Tibial artery (tissue), 4 donors: Measurements from ENCODE around the gene DHRS2.

Experiments used
- DNase-seq, 2 donors: peaks; one replicate each; pipeline ENCODE4 v3.0.0-alpha.2; 2019
- H3K27ac ChIP-seq, 2 donors: fragments of 200-600 bp; sonication (generic) in 1 of 2; 1 replicate in 1 of 2; 2 replicates in 1 of 2; pipeline ENCODE4 v1.5.1; 2018 to 2019; ENCODE audit warnings: mild to moderate bottlenecking in 1 of 2
- H3K27me3 ChIP-seq, 2 donors: fragments of 200-600 bp; sonication (generic) in 1 of 2; one replicate each; pipeline versions ENCODE4 v1.5.1 to v1.6.0; 2016 to 2019
- H3K36me3 ChIP-seq, 3 donors: fragments of 200-600 bp; sonication (generic) in 2 of 3; one replicate each; pipeline ENCODE4 v1.5.1; 2016 to 2019; ENCODE audit warnings: mild to moderate bottlenecking in 2 of 3
- H3K4me1 ChIP-seq, 4 donors: fragments of 200-600 bp; sonication (generic) in 2 of 4; 1 replicate in 3 of 4; 2 replicates in 1 of 4; pipeline ENCODE4 v1.5.1; 2016 to 2019
- H3K4me3 ChIP-seq, 2 donors: fragments of 200-600 bp; sonication (generic) in 1 of 2; 1 replicate in 1 of 2; 2 replicates in 1 of 2; pipeline ENCODE4 v1.5.1; 2018 to 2019; ENCODE audit warnings: mild to moderate bottlenecking in 2 of 2
- H3K9me3 ChIP-seq, 3 donors: fragments of 200-600 bp; sonication (generic) in 1 of 3; one replicate each; pipeline ENCODE4 v1.5.1; 2016 to 2019
- CTCF ChIP-seq, 2 experiments: fragments of 200-600 bp in 1 of 2; fragments of 450-650 bp in 1 of 2; IDR thresholded peaks; one replicate each; pipeline ENCODE4 v1.5.1; 2017 to 2019; ENCODE audit warnings: antibody characterized with exemption in 2 of 2, mild to moderate bottlenecking in 1 of 2, moderate library complexity in 1 of 2
- intact Hi-C: fragments of 100-400 bp; cut with DNase I; formaldehyde crosslinking; loops from one replicate; pipeline ENCODE4 v1.15.0; 2023; ENCODE audit warnings: low total_unique reads

The DHRS2 gene

GRCh38 chr14:23620177-23620702 is 15.9 kb upstream of the DHRS2 start:
- Histone ChIP-seq H3K4me3 (no peak overlapping the region), H3K9me3 (no peaks in the 10 kb centered on the region), H3K4me1 (no peaks in the 10 kb centered on the region), H3K27ac (no peak overlapping the region), H3K36me3 (no peaks in the 10 kb centered on the region), H3K27me3 (peaks cover 0 to 13% of the 10 kb centered on the region in 2 donors)
- TF ChIP-seq CTCF (IDR thresholded peaks at IDR 0.05), result no peak
- intact Hi-C loops, result no loop called here
- DNase-seq, result no peak

GRCh38 chr14:23621204-23621931 is 14.8 kb upstream of the DHRS2 start:
- H3K4me3 ChIP-seq, result no peak overlapping the region
- intact Hi-C loops, result no loop called here
- DNase-seq, result no peak
- peaks cover 0 to 13% of the 10 kb centered on the region in 2 donors for H3K27me3 ChIP-seq
- TF ChIP-seq CTCF (IDR thresholded peaks at IDR 0.05), result no peak
- H3K36me3 ChIP-seq, result no peaks in the 10 kb centered on the region
- no peaks in the 10 kb centered on the region for H3K9me3 ChIP-seq
- no peak overlapping the region for H3K27ac ChIP-seq
- no peaks in the 10 kb centered on the region for H3K4me1 ChIP-seq

GRCh38 chr14:23621932-23622730 is 14.0 kb upstream of the DHRS2 start:
- peaks cover 0 to 13% of the 10 kb centered on the region in 2 donors for H3K27me3 ChIP-seq
- no peaks in the 10 kb centered on the region for H3K36me3 ChIP-seq
- no peak for TF ChIP-seq CTCF (IDR thresholded peaks at IDR 0.05)
- H3K27ac ChIP-seq, result no peak overlapping the region
- no peaks in the 10 kb centered on the region for H3K4me1 ChIP-seq
- no peak overlapping the region for H3K4me3 ChIP-seq
- DNase-seq, result no peak
- intact Hi-C loops, result no loop called here
- no peaks in the 10 kb centered on the region for H3K9me3 ChIP-seq

GRCh38 chr14:23622990-23623389 is 13.2 kb upstream of the DHRS2 start:
- TF ChIP-seq CTCF (IDR thresholded peaks at IDR 0.05), result no peak
- DNase-seq, result no peak
- H3K9me3 ChIP-seq, result no peaks in the 10 kb centered on the region
- peaks cover 0 to 13% of the 10 kb centered on the region in 2 donors for H3K27me3 ChIP-seq
- intact Hi-C loops, result no loop called here
- H3K4me1 ChIP-seq, result no peaks in the 10 kb centered on the region
- no peak overlapping the region for H3K27ac ChIP-seq
- H3K4me3 ChIP-seq, result no peak overlapping the region
- no peaks in the 10 kb centered on the region for H3K36me3 ChIP-seq

- H3K4me3 ChIP-seq, result no peak overlapping the region
- H3K36me3 ChIP-seq, result no peaks in the 10 kb centered on the region
- intact Hi-C loops, result no loop called here
- no peaks in the 10 kb centered on the region for H3K4me1 ChIP-seq
- no peak overlapping the region for H3K27ac ChIP-seq
- no peak for TF ChIP-seq CTCF (IDR thresholded peaks at IDR 0.05)
- peaks cover 0 to 13% of the 10 kb centered on the region in 2 donors for H3K27me3 ChIP-seq
- H3K9me3 ChIP-seq, result no peaks in the 10 kb centered on the region
- no peak for DNase-seq
Measured at GRCh38 chr14:23623962-23624361, 12.2 kb upstream of the DHRS2 start.
